Activated naive CD4-positive, alpha-beta T cell treated with anti-CD3 and anti-CD28 coated beads, Interleukin-2, amount 50 U/mL, for 16 hours (primary cell): ENCODE data around the gene COBLL1.
"Not testable (repeated sequence)": the region's sequence is repeated elsewhere in the genome, so short reads cannot be mapped to it uniquely, and the experiment has no call there.

ENCODE experiments used
- DNase-seq: peaks from one replicate; pipeline ENCODE4 v3.0.0-alpha.2; 2020

Gene COBLL1

DNA sequence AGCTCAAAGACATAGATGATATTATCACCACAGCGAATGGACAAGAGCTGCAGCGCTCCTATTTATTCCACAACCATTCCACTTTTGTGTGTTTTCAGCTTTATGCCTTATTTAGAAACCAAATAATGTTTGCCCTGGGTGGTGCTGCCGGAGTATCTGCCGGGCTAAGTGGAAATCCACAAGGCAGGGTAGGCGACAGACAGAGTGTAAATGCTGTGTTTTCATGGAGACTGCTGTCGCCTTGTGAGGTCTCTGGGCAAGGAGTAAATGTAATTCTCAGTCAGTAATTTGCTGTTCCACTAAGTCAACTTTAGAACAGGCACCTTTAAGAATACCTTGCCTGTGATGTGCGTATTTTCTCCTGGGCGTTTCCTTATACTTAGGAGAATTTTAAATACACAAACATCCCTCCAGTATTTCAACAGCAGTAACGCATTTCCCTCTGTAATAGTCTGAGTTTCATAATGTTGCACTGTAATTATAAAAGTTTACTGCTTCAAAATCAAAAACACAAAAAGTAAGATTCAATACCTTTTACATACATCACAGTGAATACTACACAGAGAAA, 60.9 kb downstream of the COBLL1 start:
- no peak for DNase-seq

DNA sequence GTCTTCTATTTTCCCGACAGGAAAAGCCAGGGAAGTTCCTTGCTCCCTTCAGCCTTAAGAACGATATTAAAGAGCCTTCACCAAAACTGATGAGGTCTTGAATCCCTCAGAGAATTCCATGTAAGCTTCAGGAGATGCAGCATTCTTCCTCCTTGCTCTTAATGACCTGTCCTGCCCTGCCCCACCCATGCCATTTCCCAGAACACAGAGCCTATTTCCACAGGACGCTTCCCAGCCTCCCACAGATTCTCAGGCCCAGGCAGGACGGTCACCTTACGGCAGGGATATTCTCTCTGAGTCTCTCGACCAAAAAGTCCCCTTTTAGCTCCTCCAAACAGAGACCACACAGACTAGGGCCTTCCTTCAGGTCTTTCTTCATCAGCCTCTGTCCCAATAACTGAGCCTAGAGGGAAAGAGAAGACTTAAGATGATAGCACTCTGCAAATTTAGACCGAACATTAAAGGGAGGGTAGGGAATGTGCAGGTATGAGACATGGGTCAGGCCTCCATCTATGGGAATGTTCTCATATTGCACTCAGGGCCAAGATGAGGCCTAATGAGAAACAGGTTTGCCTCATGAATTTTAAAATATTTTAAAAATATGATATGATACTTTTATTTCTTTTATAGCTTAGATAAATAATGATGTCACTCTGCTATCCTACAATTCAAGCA, 62.1 kb downstream of the COBLL1 start:
- no peak for DNase-seq

DNA sequence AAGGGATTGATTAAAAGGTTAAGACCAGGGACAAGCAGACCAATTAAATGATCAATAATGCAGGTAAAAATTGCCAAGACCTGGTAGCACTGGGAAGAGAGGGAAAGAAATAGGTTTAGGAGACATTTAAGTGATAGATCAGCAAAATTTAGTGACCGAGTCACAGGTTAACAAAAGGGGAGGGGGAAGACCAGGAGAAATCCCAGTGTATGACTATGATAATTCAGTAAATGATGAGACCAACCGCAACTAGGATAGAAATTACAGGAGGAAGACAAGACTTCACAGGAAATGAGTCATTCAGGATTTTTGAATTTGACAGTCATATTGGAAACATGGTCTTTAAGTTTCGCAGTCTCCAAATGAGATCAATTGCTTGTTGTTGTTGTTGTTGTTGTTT, 62.9 kb downstream of the COBLL1 start:
- no peak for DNase-seq

DNA sequence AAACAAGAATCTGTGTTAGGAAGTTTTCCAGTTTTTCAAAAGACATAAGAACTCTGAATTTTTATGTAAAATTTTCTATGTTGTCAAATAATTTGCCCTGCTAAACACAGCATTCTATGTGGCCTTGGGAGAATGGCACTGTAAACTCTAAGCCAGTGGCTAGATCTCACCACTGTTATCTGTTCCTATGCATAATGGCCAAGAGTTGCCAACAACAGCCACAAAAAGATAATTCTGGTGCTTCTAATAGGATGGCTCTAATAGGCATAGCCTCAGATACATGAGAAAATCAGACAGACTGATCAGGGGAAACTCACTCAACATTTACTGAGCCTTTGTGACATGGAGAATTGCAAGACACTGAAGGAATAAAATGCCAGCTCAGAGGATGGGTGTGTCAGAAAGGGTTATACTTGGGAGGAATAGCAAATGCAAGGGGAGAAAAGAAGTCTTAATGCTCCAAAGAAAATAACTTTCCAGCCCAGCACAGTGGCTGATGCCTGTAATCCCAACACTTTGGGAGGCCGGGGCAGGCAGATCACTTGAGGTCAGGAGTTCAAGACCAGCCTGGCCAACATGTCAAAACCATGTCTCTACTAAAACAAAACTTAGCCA, 63.7 kb downstream of the COBLL1 start:
- DNase-seq = no peak

- DNase-seq = no peak
Measured at GRCh38 chr2:164773635-164774034, 68.0 kb downstream of the COBLL1 start.

DNA sequence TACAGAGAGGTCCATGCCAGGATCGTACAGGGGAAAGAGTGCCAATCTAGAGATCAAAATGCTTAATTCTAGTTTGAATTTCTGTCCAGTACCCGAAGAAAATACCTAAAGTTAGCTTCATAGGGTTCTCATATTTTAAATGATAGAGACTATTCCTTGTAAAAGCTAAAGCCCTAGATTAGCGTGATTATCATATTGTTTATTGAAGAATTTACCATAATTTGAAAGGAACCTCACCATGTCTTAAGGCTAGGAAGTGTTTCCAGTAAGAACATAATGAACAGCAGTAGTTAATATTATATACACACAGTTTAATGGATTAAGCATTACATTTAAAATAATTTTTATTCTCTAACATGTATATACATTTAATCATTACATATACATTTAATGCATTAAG, 68.5 kb downstream of the COBLL1 start:
- DNase-seq = no peak

GRCh38 chr2:164771897-164772296, 69.7 kb downstream of the COBLL1 start:
- DNase-seq = no peak

GRCh38 chr2:164770421-164770916, 71.2 kb downstream of the COBLL1 start:
- no peak for DNase-seq

DNA sequence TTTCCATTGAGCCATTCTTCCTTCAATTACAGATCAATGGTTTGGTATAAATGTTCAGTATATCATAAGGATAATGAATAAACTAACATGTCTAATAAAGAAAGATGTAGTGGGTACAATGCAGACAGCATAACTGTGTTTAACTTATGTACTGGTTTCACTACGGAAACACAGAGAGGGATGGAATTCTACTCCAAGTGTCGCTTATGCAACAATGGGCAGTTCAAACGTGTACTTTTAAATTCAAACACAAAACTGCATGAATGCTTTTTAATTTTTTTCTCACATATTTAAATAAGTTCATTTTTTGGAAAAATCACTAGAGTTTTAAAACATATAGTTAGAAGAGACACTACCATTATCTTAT, 74.7 kb downstream of the COBLL1 start:
- DNase-seq = no peak

GRCh38 chr2:164766216-164766953, 75.2 kb downstream of the COBLL1 start:
- no peak for DNase-seq

GRCh38 chr2:164764996-164765395, 76.6 kb downstream of the COBLL1 start:
- DNase-seq = no peak

- no peak for DNase-seq
Measured at GRCh38 chr2:164764474-164764873, 77.1 kb downstream of the COBLL1 start.

DNA sequence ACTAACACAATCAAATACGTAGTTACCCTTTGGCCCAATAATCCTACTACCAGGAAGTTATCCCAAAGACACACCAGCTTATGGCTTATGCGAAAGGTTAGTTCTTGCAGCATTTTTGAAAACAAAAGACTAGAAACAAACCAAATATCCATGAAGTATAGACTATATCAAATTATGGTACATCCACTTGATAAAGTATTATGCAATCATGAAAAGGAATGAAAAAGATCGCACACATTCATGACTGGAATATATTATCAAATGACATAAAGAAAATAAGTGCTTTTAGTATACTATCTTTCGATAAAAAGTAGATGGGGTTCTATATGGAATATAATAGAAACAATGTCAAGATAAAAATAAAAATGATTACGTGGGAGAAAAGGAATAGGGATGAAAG, 78.2 kb downstream of the COBLL1 start:
- DNase-seq = no peak

- no peak for DNase-seq
Measured at GRCh38 chr2:164761737-164762460, 79.7 kb downstream of the COBLL1 start.

GRCh38 chr2:164761201-164761600, 80.4 kb downstream of the COBLL1 start:
- DNase-seq = not testable (repeated sequence)

GRCh38 chr2:164760179-164760578, 81.4 kb downstream of the COBLL1 start:
- no peak for DNase-seq

DNA sequence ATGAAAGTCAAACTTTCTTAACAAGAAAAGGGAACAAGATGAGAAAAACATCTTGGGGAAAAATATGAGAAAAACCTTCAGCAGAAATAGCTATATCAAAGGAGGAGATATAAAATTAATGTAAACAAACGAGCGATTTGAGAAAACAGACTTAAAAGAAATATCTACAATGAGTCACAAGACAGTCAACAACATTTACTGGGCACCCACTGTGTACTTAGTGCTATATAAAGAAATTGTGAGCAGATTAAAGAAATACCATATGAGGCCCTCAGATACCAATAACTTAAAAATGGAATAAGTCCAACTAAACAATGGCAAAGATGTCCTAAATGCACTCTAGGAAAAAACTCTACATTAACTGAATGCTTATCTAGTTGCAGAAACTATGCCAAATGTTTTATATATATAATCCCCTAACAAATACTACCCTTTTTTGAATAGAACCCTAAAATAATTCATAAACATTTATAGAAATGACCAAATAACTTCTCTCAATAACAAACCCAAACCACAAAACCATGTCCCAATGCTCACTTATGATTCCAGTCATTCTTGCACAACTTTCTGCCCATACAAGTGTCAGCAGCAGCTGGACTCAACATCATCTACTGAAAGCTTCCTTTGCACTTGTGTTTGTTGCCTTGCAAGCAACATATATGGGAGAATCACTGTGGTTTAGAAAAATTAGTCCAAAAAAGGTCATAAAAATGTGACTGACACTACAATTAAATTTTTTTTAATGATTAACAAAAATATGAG, 83.5 kb downstream of the COBLL1 start:
- DNase-seq = no peak

DNA sequence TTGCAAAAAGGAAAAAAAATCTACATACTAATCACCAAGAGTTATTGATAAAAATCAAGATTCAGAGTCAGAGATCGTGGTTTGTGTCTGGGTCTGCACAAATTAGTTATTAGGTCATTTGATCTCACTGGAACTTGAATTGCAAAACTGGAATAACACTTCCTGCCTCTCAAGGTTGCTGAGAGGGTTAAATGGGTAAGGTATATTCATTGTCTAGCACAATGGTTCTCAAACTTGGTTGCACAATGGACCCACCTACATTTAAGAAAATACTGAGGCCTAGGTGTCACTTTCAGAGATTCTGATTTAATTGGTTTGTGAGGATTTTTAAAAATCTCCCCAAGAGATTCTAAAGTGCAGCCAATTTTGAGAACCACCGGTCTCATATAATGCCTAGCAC, 84.8 kb downstream of the COBLL1 start:
- DNase-seq = no peak

DNA sequence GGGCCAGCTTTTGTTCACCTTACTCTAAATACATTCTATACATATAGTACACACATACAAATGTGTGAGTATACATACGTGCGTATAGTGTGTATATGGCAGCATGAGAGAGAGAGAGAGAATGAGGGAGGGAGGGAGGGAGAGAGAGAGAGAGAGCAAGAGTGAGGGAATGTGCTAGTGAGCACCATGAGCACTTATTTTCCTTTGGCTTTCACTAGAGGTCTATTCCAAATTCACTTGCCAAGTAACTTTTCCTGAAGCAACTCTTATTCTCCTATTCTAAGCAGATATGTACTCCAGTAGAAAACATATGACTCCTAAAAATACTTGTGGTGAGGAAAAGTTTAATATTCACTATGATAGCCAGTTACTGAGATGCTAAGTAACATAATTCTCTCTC, 85.7 kb downstream of the COBLL1 start:
- DNase-seq = no peak

DNA sequence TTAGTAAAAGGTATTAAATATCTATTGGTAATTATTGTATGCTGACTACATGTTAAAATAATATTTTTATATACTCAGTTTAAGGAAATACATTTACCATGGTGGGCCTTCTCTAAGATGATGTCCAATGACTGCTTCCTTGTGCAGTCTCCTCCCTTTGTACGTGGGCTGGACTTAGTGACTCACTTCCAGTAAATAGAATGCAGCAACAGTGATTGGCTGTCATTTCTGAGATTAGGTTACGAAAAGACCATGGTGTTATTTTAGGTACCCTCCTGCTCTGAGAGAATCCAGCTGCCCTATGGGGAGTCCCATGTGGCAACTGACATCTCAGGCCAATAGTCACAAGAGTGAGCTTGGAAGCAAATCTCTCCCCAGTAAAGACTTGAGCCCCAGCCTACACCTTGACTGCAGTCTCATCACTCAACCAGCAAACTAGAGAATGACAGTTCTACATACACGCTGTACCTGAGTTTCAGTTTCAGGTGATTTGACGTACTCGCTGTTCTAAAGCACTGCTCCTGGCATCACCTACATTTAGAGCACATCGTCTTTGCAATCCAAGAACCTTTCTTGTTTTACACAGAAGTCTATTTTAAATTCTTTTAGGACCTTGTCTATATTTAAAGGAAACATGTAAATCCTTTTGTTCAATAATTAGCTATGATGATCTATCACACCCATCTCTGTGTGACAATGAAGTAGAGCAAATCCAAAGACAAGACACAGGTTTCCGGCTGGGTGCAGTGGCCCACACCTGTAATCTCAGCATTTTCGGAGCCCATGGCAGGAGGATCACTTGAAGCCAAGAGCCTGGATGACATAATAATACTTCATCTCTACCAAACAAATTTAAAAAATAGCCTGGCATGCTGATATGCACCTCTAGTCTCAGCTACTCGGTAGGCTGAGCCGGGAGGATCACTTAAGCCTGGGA, 87.2 kb downstream of the COBLL1 start:
- no peak for DNase-seq

GRCh38 chr2:164752956-164753355, 88.7 kb downstream of the COBLL1 start:
- no peak for DNase-seq
